Suprapubic skin (tissue), 4 donors: ENCODE results near the gene PHKB.

Experiments used
- EP300 ChIP-seq: sonication (generic); formaldehyde crosslinking; IDR thresholded peaks from one replicate; pipeline ENCODE4 v1.6.1; 2017; ENCODE audit warnings: antibody characterized with exemption
- POLR2AphosphoS5 ChIP-seq, 3 donors: sonication (generic); formaldehyde crosslinking; IDR thresholded peaks; one replicate each; pipeline ENCODE4 v1.6.1; 2017; ENCODE audit warnings: antibody characterized with exemption in 3 of 3
- TF ChIP-seq, protein P1 (sequence below), 2 donors: fragments of 200-600 bp in 1 of 2; fragments of 450-650 bp in 1 of 2; sonication (generic) in 1 of 2; IDR thresholded peaks; one replicate each; pipeline ENCODE4 v1.5.1; 2016 to 2019; ENCODE audit warnings: antibody characterized with exemption in 2 of 2, mild to moderate bottlenecking in 1 of 2, moderate library complexity in 1 of 2

DNA sequence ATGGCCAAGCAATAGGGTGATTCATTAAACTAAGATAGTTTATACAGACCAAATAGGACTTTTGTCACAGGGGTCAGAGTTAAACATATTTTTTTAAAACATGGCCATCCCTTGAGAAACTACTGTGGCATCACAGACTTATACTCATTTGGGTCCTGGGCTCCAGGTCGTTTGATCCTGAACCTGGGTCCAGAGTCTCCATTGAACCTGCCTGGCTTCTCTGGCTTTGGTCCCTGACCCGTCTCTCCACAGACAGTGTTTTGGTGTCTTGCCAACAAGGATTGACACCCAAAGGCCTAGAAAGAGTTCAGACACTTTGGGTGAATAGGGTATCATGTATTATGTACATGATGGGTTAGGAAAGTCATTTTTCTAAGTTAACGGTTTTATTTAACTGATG is 236.7 kb downstream of the PHKB start:
- TF ChIP-seq, protein P1, sequence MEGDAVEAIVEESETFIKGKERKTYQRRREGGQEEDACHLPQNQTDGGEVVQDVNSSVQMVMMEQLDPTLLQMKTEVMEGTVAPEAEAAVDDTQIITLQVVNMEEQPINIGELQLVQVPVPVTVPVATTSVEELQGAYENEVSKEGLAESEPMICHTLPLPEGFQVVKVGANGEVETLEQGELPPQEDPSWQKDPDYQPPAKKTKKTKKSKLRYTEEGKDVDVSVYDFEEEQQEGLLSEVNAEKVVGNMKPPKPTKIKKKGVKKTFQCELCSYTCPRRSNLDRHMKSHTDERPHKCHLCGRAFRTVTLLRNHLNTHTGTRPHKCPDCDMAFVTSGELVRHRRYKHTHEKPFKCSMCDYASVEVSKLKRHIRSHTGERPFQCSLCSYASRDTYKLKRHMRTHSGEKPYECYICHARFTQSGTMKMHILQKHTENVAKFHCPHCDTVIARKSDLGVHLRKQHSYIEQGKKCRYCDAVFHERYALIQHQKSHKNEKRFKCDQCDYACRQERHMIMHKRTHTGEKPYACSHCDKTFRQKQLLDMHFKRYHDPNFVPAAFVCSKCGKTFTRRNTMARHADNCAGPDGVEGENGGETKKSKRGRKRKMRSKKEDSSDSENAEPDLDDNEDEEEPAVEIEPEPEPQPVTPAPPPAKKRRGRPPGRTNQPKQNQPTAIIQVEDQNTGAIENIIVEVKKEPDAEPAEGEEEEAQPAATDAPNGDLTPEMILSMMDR (IDR thresholded peaks at IDR 0.05), result no peak
- TF ChIP-seq POLR2AphosphoS5 (IDR thresholded peaks at IDR 0.05) (no peak), EP300 (no peak)
